ENCODE results near the gene NANS.
"Not testable (repeated sequence)": the region's sequence is repeated elsewhere in the genome, so short reads cannot be mapped to it uniquely, and the experiment has no call there.

Gene NANS

DNA sequence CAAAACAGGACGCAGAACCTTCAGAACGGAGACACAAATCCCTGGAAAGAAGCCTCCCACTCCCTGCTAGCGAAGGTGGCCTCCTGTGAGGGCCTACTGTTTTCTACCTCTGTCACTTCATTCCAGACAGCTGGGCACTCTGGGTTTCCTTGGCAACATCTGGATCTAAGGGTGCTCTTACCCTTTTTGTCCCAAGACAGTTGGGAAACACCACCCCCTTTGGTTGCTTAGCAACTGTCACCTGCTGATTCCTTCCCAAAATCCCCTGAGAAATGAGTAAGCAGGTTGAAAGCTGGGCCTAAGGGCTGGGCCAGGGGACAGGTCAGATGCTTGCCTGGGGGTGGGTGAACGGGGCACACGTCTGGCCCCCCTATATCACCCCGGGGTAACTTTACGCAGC lies 29.4 kb downstream of the NANS start:
- ATAC-seq (replicated peaks), result no peak
- H3K4me1 Mint-ChIP-seq (ENCODE audit: low read depth in 2 of 2), result peaks cover 23 to 25% of the 10 kb centered on the region in 2 donors

GRCh38 chr9:98086461-98086860 lies 29.9 kb downstream of the NANS start:
- Mint-ChIP-seq H3K27ac (peak overlapping the region; percentile 74 to 80), H3K36me3 (ENCODE audit: insufficient read depth) (peaks cover 51% of the 10 kb centered on the region), H3K4me1 (ENCODE audit: low read depth in 2 of 2) (peaks cover 23 to 24% of the 10 kb centered on the region in 2 donors), H3K27me3 (no peaks in the 10 kb centered on the region), H3K9me3 (no peaks in the 10 kb centered on the region), H3K4me3 (peak overlapping the region in 1 of 2 donors; percentile 73)
- no peak for DNase-seq
- no peak for ATAC-seq (replicated peaks)

More for the DNA sequence above, 29.4 kb downstream of the NANS start:
- no peaks in the 10 kb centered on the region for H3K9me3 Mint-ChIP-seq
- peak overlapping the region in 1 of 2 donors; percentile 73 for H3K4me3 Mint-ChIP-seq
- H3K27me3 Mint-ChIP-seq, result no peaks in the 10 kb centered on the region
- H3K36me3 Mint-ChIP-seq (ENCODE audit: insufficient read depth), result peaks cover 50% of the 10 kb centered on the region
- peak overlapping the region; percentile 74 to 80 for H3K27ac Mint-ChIP-seq
- DNase-seq, result no peak

- ATAC-seq (replicated peaks), result peak; percentile 92
- H3K36me3 Mint-ChIP-seq (ENCODE audit: insufficient read depth), result peaks cover 45% of the 10 kb centered on the region
- peak overlapping the region in 1 of 2 donors; percentile 85 for H3K27ac Mint-ChIP-seq
These were observed 31.2 kb downstream of the NANS start for GRCh38 chr9:98087420-98088354.

DNA sequence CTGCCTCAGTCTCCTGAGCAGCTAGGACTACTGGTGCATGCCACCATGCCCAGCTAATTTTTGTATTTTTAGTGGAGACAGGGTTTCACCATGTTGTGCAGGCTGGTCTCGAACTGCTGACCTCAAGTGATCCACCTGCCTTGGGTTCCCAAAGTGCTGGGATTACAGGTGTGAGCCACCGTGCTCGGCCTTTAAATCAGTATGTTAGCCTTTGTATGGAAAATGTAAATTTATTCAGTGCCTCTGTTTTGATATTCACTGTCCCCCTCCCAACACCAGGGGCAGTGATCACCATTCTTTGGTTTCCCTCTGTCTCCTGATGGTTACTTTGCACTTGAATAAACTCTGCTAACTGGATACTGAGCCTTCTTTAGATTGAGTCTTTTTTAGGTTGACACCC lies 34.1 kb downstream of the NANS start:
- H3K27me3 Mint-ChIP-seq; ATAC-seq (replicated peaks); H3K9me3 Mint-ChIP-seq; H3K4me3 Mint-ChIP-seq; DNase-seq: not testable (repeated sequence)
- Mint-ChIP-seq H3K4me1 (ENCODE audit: low read depth in 2 of 2) (peaks cover 27 to 46% of the 10 kb centered on the region in 2 donors), H3K27ac (peak overlapping the region in 1 of 2 donors; percentile 82), H3K36me3 (ENCODE audit: insufficient read depth) (peaks cover 36% of the 10 kb centered on the region)

More at GRCh38 chr9:98087420-98088354, 31.2 kb downstream of the NANS start:
- Mint-ChIP-seq H3K4me1 (ENCODE audit: low read depth in 2 of 2) (peaks cover 19 to 30% of the 10 kb centered on the region in 2 donors), H3K4me3 (peak overlapping the region in 1 of 2 donors; percentile 73), H3K27me3 (no peaks in the 10 kb centered on the region), H3K9me3 (no peaks in the 10 kb centered on the region)
- peak in 2 of 3 experiments; percentile 43 to 51 for DNase-seq

- no peak for DNase-seq
- no peak for ATAC-seq (replicated peaks)
- H3K4me1 Mint-ChIP-seq (ENCODE audit: low read depth in 2 of 2), result peaks cover 20 to 44% of the 10 kb centered on the region in 2 donors
- no peak overlapping the region for H3K27ac Mint-ChIP-seq
- H3K27me3 Mint-ChIP-seq, result no peaks in the 10 kb centered on the region
- no peaks in the 10 kb centered on the region for H3K9me3 Mint-ChIP-seq
- H3K4me3 Mint-ChIP-seq, result no peak overlapping the region
- peaks cover 29% of the 10 kb centered on the region for H3K36me3 Mint-ChIP-seq (ENCODE audit: insufficient read depth)
These were observed 35.4 kb downstream of the NANS start for GRCh38 chr9:98091735-98092612.

GRCh38 chr9:98092613-98092931 lies 36.0 kb downstream of the NANS start:
- Mint-ChIP-seq H3K27me3 (no peaks in the 10 kb centered on the region), H3K4me1 (ENCODE audit: low read depth in 2 of 2) (peaks cover 24 to 49% of the 10 kb centered on the region in 2 donors), H3K27ac (peak overlapping the region in 1 of 2 donors; percentile 84), H3K9me3 (no peaks in the 10 kb centered on the region), H3K36me3 (ENCODE audit: insufficient read depth) (peaks cover 26% of the 10 kb centered on the region), H3K4me3 (no peak overlapping the region)
- DNase-seq (no peak), ATAC-seq (replicated peaks) (no peak)

GRCh38 chr9:98094316-98094715 lies 37.8 kb downstream of the NANS start:
- Mint-ChIP-seq H3K4me3 (no peak overlapping the region), H3K9me3 (no peaks in the 10 kb centered on the region), H3K4me1 (ENCODE audit: low read depth in 2 of 2) (peaks cover 26 to 56% of the 10 kb centered on the region in 2 donors), H3K36me3 (ENCODE audit: insufficient read depth) (peaks cover 33% of the 10 kb centered on the region), H3K27me3 (no peaks in the 10 kb centered on the region), H3K27ac (peak overlapping the region; percentile 60 to 84)
- ATAC-seq (replicated peaks), result no peak
- DNase-seq, result no peak

- no peak for DNase-seq
- no peaks in the 10 kb centered on the region for H3K27me3 Mint-ChIP-seq
- no peak for ATAC-seq (replicated peaks)
- H3K36me3 Mint-ChIP-seq (ENCODE audit: insufficient read depth), result peaks cover 36% of the 10 kb centered on the region
- peaks cover 29 to 54% of the 10 kb centered on the region in 2 donors for H3K4me1 Mint-ChIP-seq (ENCODE audit: low read depth in 2 of 2)
- no peaks in the 10 kb centered on the region for H3K9me3 Mint-ChIP-seq
- H3K27ac Mint-ChIP-seq, result peak overlapping the region; percentile 60 to 84
- H3K4me3 Mint-ChIP-seq, result no peak overlapping the region
These were observed 38.3 kb downstream of the NANS start for GRCh38 chr9:98094851-98095250.

GRCh38 chr9:98095401-98095800 lies 38.9 kb downstream of the NANS start:
- H3K4me1 Mint-ChIP-seq (ENCODE audit: low read depth in 2 of 2), result peaks cover 34 to 55% of the 10 kb centered on the region in 2 donors
- H3K4me3 Mint-ChIP-seq, result no peak overlapping the region
- peak overlapping the region; percentile 81 to 82 for H3K27ac Mint-ChIP-seq
- no peaks in the 10 kb centered on the region for H3K9me3 Mint-ChIP-seq
- DNase-seq (no peak), ATAC-seq (replicated peaks) (no peak)
- H3K36me3 Mint-ChIP-seq (ENCODE audit: insufficient read depth), result peaks cover 37% of the 10 kb centered on the region
- no peaks in the 10 kb centered on the region for H3K27me3 Mint-ChIP-seq

DNA sequence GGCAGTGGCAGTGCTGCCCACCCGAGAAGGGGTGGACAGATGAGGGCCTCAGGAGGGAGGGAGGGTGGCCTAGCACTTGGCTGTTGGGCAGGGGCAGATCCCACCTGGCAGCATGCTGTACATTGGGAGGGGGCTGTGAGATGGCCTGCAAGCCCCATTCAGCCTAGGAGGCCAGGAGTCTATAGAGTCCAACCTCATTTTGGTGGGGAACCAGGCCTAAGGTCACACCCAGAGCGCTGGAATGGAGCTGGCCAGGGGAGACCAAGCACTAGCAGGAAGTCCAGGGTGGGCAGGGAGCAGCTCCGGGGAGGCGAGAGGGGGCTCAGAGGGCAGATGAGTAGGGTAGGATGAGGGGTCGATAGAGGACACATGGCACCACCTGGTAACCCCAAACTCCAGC lies 39.6 kb downstream of the NANS start:
- peak overlapping the region; percentile 81 to 82 for H3K27ac Mint-ChIP-seq
- peaks cover 36 to 53% of the 10 kb centered on the region in 2 donors for H3K4me1 Mint-ChIP-seq (ENCODE audit: low read depth in 2 of 2)
- ATAC-seq (replicated peaks) (no peak), DNase-seq (no peak)
- H3K9me3 Mint-ChIP-seq, result no peaks in the 10 kb centered on the region
- no peaks in the 10 kb centered on the region for H3K27me3 Mint-ChIP-seq
- peaks cover 32% of the 10 kb centered on the region for H3K36me3 Mint-ChIP-seq (ENCODE audit: insufficient read depth)
- H3K4me3 Mint-ChIP-seq, result no peak overlapping the region

DNA sequence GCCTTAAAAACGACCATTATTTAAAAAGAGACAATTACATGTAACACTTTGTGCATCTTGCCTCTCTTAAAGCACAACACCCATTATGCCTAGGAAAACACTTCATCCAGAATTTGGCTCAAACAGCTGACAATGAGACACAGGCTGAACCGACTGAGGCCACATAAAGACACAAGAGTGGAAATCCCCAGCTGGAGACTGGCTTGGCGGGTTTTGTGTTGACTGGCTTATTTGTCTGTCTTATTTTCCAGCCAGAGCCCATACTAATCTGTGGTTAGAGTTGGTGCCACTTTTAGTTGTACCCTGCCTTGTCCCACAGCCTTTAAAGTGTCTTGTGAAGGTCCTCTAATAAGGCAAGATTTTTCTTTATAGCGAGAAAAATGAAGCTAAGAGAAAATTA lies 41.3 kb downstream of the NANS start:
- Mint-ChIP-seq H3K36me3 (ENCODE audit: insufficient read depth) (peaks cover 35% of the 10 kb centered on the region), H3K4me3 (peak overlapping the region; percentile 20 to 49), H3K4me1 (ENCODE audit: low read depth in 2 of 2) (peaks cover 46 to 53% of the 10 kb centered on the region in 2 donors)

GRCh38 chr9:98099346-98099745 lies 42.8 kb downstream of the NANS start:
- H3K4me1 Mint-ChIP-seq (ENCODE audit: low read depth in 2 of 2), result peaks cover 47 to 51% of the 10 kb centered on the region in 2 donors
- H3K27ac Mint-ChIP-seq, result peak overlapping the region; percentile 81 to 89
- H3K4me3 Mint-ChIP-seq, result peak overlapping the region; percentile 18 to 57
- H3K9me3 Mint-ChIP-seq, result no peaks in the 10 kb centered on the region
- no peaks in the 10 kb centered on the region for H3K27me3 Mint-ChIP-seq
- ATAC-seq (replicated peaks) (no peak), DNase-seq (no peak)
- peaks cover 34% of the 10 kb centered on the region for H3K36me3 Mint-ChIP-seq (ENCODE audit: insufficient read depth)

More for the DNA sequence above, 41.3 kb downstream of the NANS start:
- no peaks in the 10 kb centered on the region for H3K9me3 Mint-ChIP-seq
- DNase-seq, result no peak
- peak overlapping the region; percentile 81 to 82 for H3K27ac Mint-ChIP-seq
- no peaks in the 10 kb centered on the region for H3K27me3 Mint-ChIP-seq
- no peak for ATAC-seq (replicated peaks)

DNA sequence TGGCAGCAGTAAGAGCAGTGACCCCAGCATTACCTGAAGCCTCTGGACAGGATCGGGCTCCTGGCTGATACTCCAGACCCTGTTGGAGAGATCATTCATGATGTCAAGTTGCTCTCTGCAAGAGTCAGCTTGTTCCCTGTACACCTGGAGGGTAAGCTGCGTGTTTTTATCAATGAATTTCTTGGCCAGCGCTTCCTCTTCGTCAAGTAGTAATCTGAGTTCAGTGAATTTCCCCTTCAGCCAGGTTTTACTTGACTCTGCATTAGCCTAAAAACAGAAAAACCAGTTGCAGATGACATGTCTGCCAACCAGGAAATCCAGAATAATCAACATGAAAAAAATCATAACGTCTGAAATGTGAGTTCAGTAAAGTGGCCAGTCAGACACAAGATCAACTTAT lies 43.4 kb downstream of the NANS start:
- ATAC-seq (replicated peaks) (no peak), DNase-seq (no peak)
- peaks cover 36% of the 10 kb centered on the region for H3K36me3 Mint-ChIP-seq (ENCODE audit: insufficient read depth)
- no peaks in the 10 kb centered on the region for H3K9me3 Mint-ChIP-seq
- H3K4me1 Mint-ChIP-seq (ENCODE audit: low read depth in 2 of 2), result peaks cover 49 to 55% of the 10 kb centered on the region in 2 donors
- H3K27ac Mint-ChIP-seq, result peak overlapping the region; percentile 73 to 89
- H3K4me3 Mint-ChIP-seq, result peak overlapping the region; percentile 18 to 57
- H3K27me3 Mint-ChIP-seq, result no peaks in the 10 kb centered on the region

Data from effector memory CD8-positive, alpha-beta T cell (primary cell).